Stimulated activated CD4-positive, alpha-beta T cell treated with anti-CD3 and anti-CD28 coated beads, Interleukin-15, amount 100 ng/mL, for 48 hours (primary cell): ENCODE results near the gene TTC24.

Experiments
- DNase-seq, 2 donors: peaks; one replicate each; pipeline ENCODE4 v3.0.0-alpha.2; 2020; ENCODE audit warnings: low read depth in 2 of 2

The TTC24 gene

GRCh38 chr1:156554971-156555370 is 24.6 kb upstream of the TTC24 start:
- DNase-seq: no peak

- DNase-seq: no peak
These were observed 23.8 kb upstream of the TTC24 start for GRCh38 chr1:156555715-156556114.

GRCh38 chr1:156556354-156556753 is 23.2 kb upstream of the TTC24 start:
- no peak for DNase-seq

GRCh38 chr1:156559086-156559796 is 20.3 kb upstream of the TTC24 start:
- no peak for DNase-seq

- no peak for DNase-seq
These were observed 19.6 kb upstream of the TTC24 start for GRCh38 chr1:156559797-156560385.

- no peak for DNase-seq
These were observed 18.8 kb upstream of the TTC24 start for GRCh38 chr1:156560585-156561163.

GRCh38 chr1:156565519-156565918 is 14.0 kb upstream of the TTC24 start:
- no peak for DNase-seq

GRCh38 chr1:156566436-156566835 is 13.1 kb upstream of the TTC24 start:
- no peak for DNase-seq

GRCh38 chr1:156571261-156571852 is 8.2 kb upstream of the TTC24 start:
- DNase-seq: no peak

GRCh38 chr1:156571919-156572662 is 7.4 kb upstream of the TTC24 start, which contains the start of gene IQGAP3:
Gene IQGAP3 (minus strand): TSS chr1:156572565. CDS start chr1:156572529, 36 bp downstream.
- DNase-seq: peak; percentile 61 to 62

GRCh38 chr1:156572663-156573018 is 6.9 kb upstream of the TTC24 start:
- no peak for DNase-seq

- no peak for DNase-seq
These were observed 5.4 kb upstream of the TTC24 start for GRCh38 chr1:156574039-156574633.

- DNase-seq: no peak
These were observed 2.0 kb upstream of the TTC24 start for GRCh38 chr1:156577550-156577949.

GRCh38 chr1:156578055-156578454 is 1.5 kb upstream of the TTC24 start:
- no peak for DNase-seq

- DNase-seq: no peak
These were observed 2.3 kb downstream of the TTC24 start for GRCh38 chr1:156581661-156582387.

GRCh38 chr1:156582388-156583017 is 3.0 kb downstream of the TTC24 start:
- no peak for DNase-seq

- peak; percentile 62 to 75 for DNase-seq
These were observed 4.5 kb downstream of the TTC24 start for GRCh38 chr1:156583821-156584622.

- DNase-seq: no peak
These were observed 5.3 kb downstream of the TTC24 start for GRCh38 chr1:156584813-156585212.

GRCh38 chr1:156586323-156586722 is 6.8 kb downstream of the TTC24 start:
- no peak for DNase-seq
